HG02885 (cell line): ENCODE data around the gene COQ8A.
A peak's percentile ranks its signal among the peaks of the same experiment; 100 is the strongest.
"Not testable (repeated sequence)": the region's sequence is repeated elsewhere in the genome, so short reads cannot be mapped to it uniquely, and the experiment has no call there.

Experiments used
- ATAC-seq: cut with Tn5 transposase; IDR thresholded peaks from one replicate; pipeline ENCODE4 v1.9.1; 2021; ENCODE audit warnings: mild to moderate bottlenecking; ENCODE audit not compliant: unreplicated experiment, poor library complexity

COQ8A gene

DNA sequence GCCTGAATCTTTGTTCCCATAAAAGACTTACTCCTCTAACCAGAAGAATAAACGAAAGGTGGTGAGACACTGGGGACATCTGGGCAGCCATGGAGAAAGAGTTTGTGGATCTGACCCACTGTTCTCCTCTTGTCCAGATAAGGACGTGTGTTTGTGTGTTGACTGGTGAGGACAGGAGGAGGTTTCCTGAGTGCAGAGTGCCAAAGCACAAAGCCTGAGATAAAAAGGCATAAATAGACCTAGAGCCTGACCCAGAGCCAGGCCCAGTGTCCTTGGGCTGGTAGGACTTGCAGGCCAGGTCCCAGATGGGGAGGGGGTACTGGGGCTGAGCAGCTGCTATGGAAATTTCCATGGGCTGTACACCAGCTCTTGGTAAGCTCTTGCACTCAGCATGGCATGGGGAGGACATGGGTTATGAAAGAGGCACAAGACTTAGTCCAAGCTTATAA lies 19.6 kb upstream of the COQ8A start:
- ATAC-seq, result no peak

DNA sequence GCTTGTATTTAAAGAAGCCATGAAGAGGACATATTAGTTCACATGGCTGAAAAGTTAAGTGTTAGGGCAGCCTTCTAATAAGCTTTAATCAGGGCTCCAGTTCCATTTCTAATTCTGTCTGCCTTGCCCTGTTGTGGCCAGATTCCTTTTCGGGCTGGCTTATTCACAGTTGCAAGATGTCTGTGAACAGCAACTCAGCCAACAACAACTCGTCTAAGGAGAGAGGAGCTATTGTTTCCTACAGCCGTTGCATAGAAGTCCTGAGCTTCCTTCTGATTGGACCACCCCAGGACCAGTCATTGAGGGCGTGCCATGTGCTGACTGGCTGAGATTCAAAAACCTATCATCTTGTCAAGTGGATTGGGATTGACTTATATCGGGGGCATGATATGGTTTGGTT lies 18.6 kb upstream of the COQ8A start:
- ATAC-seq, result no peak

DNA sequence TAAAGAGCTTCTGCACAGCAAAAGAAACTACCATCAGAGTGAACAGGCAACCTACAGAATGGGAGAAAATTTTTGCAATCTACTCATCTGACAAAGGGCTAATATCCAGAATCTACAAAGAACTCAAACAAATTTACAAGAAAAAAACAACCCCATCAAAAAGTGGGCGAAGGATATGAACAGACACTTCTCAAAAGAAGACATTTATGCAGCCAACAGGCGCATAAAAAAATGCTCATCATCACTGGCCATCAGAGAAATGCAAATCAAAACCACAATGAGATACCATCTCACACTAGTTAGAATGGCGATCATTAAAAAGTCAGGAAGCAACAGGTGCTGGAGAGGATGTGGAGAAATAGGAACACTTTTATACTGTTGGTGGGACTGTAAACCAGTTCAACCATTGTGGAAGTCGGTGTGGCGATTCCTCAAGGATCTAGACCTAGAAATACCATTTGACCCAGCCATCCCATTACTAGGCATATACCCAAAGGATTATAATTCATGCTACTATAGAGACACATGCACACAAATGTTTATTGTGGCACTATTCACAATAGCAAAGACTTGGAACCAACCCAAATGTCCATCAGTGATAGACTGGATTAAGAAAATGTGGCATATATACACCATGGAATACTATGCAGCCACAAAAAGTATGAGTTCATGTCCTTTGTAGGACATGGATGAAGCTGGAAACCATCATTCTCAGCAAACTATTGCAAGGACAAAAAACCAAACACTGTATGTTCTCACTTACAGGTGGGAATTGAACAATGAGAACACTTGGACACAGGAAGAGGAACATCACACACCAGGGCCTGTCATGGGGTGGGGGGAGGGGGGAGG lies 10.6 kb upstream of the COQ8A start:
- ATAC-seq, result not testable (repeated sequence)

- ATAC-seq, result no peak
Observed at GRCh38 chr1:226934483-226935237, 5.4 kb upstream of the COQ8A start.

GRCh38 chr1:226937940-226938725 lies 2.0 kb upstream of the COQ8A start:
- no peak for ATAC-seq

GRCh38 chr1:226938903-226939437 lies 1.1 kb upstream of the COQ8A start:
- ATAC-seq, result no peak

DNA sequence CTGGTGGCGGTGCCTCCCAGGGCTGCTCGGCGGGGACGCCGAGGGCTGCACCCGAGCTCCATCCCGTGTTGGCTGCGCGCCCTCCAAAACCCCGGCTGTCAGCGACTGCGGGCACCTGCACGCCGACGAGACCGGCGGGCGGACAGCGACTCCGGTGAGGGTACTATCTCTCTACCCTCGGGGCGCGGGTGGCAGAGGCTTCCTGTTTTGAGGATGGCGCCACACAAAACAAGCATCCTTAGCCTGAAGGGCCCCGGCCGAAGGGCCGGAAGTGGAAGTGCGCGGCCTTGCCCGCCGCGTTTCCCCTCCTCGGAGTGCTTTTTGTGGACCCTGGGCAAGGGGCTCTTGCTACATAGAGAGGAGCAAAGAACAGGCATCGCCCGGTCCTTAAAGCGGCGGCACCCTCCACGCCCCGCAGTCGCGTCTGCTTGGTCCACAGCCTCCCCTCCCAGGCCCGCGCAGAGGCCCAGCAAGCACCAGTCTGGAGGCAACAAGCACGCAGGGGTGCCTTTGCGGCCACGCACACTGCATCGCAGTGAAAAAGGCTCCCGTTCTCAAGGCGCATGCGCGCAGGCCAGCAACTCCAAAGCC lies 561 bp upstream of the COQ8A start:
- ATAC-seq, result peak; percentile 34

DNA sequence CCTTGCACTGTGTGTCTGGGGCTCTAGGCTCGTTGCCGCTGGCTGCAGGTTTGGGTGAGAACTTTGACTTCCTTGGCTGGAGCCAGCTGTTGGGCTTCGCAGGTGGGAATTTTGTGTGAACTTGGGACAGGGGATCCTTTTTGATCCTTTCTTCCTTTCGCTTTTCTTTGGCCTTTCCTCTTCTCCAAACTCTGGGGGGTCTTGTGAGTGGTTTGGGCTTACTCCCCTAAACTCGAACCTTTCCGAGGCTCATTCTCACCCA lies 643 bp downstream of the COQ8A start:
- ATAC-seq, result no peak

DNA sequence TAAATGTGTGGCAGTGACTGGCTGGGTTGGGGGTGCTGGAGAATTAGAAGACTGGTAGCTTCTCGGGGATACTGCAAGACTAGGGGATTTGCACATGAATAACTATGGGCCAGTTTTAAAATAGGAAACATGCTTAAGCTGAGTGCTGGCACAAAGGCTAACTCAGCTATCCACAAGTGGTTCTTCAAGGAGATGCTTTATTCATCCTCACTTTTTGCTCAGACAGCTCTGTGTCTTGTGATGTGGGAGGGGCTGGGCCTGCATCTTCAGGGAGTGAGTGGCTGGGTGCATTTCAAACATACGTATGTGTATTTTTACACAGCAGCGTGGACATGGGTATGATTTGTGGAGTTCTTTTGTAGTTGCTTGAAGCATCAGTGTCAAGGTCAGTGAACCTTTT lies 2.3 kb downstream of the COQ8A start:
- no peak for ATAC-seq

GRCh38 chr1:226943156-226943555 lies 3.1 kb downstream of the COQ8A start:
- ATAC-seq, result no peak

DNA sequence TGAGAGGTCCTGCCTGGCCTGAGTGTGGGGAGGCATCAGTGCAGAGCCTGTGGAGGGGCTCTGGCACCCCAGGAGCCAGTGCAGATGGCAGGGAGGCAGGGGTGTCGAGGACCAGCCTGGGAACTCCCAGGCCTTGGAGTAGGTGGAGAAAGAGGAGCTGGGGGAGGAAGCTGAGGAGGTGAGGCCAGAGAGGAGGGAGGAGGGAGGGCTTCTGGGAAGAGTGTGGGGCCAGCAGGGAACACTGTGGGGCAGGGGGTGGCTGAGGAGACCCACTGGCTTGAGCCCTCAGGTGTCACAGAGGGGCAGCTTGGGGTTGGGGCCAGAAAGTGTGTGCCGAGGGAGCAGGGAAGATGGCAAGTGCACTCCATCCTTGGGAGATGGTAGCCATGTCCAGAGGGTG lies 3.8 kb downstream of the COQ8A start:
- ATAC-seq, result no peak

DNA sequence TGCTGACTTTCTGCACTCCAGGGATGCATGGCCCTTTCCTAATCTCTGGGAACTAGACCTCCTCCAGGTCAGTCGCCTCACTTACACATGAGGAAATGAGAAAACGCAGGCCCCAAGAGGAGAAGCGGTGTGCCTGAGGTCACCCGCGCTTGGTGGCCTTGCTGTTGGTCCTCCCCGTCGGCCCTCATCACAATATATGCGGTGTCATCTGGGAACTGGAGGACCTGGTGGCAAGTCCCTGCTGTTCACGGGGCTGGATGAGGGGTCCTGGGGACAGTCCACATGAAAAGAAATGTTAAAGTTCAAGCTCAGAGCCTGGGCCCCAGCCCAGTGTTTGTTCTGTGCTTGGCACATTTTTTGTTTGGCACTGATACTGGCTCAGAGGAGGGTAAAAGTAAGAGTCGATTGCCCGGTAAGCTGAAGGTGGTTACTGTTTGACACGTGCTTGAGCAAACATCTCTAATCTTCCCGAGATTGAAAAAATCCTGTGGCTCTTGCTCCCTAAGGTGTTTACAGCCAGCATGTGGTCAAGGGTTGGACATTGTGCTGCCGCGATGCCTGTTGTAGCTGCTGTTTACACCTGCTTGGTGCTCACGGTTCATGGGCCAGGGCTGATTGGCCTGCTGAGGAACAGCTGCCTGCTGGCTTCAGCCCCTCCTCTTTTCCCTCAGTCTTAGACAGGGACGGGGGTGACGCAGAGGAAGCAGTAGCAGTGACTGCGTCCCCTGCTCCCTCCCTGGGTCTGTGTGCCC lies 5.2 kb downstream of the COQ8A start:
- no peak for ATAC-seq

GRCh38 chr1:226945858-226946245 lies 5.8 kb downstream of the COQ8A start:
- no peak for ATAC-seq

DNA sequence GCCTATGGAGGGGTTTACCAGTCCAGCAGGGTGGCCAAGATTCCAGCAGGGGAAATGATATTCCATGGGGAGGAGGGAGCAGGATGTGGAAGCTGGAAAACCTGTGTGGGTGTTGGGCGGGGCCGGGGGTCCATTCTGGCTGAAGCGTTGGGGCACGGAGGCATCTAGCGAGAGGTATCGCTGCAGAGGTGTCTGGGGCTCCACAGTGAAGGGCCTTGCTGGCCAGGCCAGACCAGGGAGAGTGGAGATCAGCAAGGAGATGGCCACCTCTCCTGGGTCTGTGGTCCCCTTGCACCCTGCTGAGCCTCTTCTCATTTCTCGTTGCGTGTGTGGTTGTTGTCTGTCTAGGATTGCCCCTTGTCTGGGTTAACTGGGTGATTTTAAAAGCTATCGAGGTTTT lies 6.2 kb downstream of the COQ8A start:
- no peak for ATAC-seq

GRCh38 chr1:226946841-226947240 lies 6.7 kb downstream of the COQ8A start:
- ATAC-seq, result no peak

GRCh38 chr1:226948051-226948450 lies 8.0 kb downstream of the COQ8A start:
- no peak for ATAC-seq

GRCh38 chr1:226948480-226948879 lies 8.4 kb downstream of the COQ8A start:
- no peak for ATAC-seq

DNA sequence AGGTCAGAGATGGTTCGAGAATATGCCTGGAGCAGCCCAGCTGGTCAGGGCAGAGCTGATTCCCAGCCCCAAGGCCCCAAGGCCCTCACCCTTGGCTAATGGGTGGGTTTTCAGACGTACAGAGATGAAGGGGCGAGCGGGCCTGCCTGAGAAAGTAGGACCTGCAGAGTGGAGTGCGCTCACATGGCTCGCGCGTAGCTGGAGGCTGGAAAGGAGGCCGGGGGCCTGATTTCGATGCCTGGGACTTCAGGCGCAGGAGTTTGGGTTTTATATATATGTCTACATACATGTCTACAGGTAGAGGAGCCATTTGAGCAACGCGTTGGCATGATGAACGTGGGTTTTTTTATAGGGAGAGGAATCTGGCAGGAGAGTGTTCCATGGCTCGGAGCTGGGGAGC lies 8.9 kb downstream of the COQ8A start:
- ATAC-seq, result no peak

DNA sequence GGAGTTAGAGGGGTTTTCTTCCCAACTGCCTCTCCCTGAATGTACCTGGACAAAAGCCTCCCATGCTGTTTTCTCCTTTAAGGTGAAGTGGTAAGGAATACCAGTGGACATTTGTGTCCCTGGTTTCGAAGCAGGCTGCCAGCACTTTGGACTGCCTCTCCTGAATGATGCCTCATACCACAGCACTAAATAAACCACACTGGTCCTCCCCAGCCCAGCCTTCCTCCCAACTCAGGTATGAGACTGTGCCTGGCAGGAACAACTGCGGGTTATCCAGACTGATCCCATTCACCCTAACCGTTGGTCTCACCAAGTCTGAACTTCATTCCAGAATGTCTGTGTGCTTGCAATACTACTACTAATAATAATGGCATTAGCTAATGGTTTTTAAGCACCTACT lies 9.3 kb downstream of the COQ8A start:
- ATAC-seq, result no peak

- no peak for ATAC-seq
Observed at GRCh38 chr1:226950316-226950715, 10.2 kb downstream of the COQ8A start.
